Trophoblast cell (in vitro differentiated cells and primary cell): Measurements from ENCODE around the gene DHX35.

Source experiments
- DNase-seq, 2 donors: peaks; one replicate each; pipeline ENCODE4 v3.0.0-alpha.2; 2016
- H2AFZ ChIP-seq: 2 replicates; pipeline ENCODE4 v1.6.1; 2013; ENCODE audit warnings: low read length, moderate library complexity, mild to moderate bottlenecking; ENCODE audit not compliant: insufficient read depth, poor library complexity
- H2AK5ac ChIP-seq: 2 replicates; pipeline ENCODE4 v1.6.1; 2013; ENCODE audit warnings: mild to moderate bottlenecking, low read length
- H2BK120ac ChIP-seq: 2 replicates; pipeline ENCODE4 v1.6.1; 2013; ENCODE audit warnings: low read length, mild to moderate bottlenecking, moderate library complexity; ENCODE audit not compliant: insufficient read depth, poor library complexity
- H2BK12ac ChIP-seq: 2 replicates; pipeline ENCODE4 v1.6.1; 2013; ENCODE audit warnings: mild to moderate bottlenecking, low read length, moderate library complexity
- H2BK5ac ChIP-seq: 2 replicates; pipeline ENCODE4 v1.6.1; 2013; ENCODE audit warnings: low read length, low read depth, moderate library complexity, mild to moderate bottlenecking; ENCODE audit not compliant: poor library complexity
- H3K14ac ChIP-seq: 2 replicates; pipeline ENCODE4 v1.6.1; 2013; ENCODE audit warnings: mild to moderate bottlenecking, low read length
- H3K18ac ChIP-seq: 2 replicates; pipeline ENCODE4 v1.6.1; 2013; ENCODE audit warnings: mild to moderate bottlenecking, low read length
- H3K23ac ChIP-seq: 2 replicates; pipeline ENCODE4 v1.6.1; 2013; ENCODE audit warnings: low read length
- H3K27ac ChIP-seq: 2 replicates; pipeline ENCODE4 v1.5.1; 2013; ENCODE audit warnings: low read depth, mild to moderate bottlenecking, inconsistent platforms, low read length, moderate library complexity
- H3K27me3 ChIP-seq: 2 replicates; pipeline ENCODE4 v1.6.1; 2013; ENCODE audit warnings: inconsistent platforms, mild to moderate bottlenecking, low read length, moderate library complexity; ENCODE audit not compliant: insufficient read depth
- H3K36me3 ChIP-seq, 2 experiments: 1 replicate in 1 of 2; 2 replicates in 1 of 2; pipeline ENCODE4 v1.6.1; 2013; ENCODE audit warnings: low read length in 2 of 2, mild to moderate bottlenecking in 2 of 2, moderate library complexity in 1 of 2; ENCODE audit not compliant: insufficient read depth in 2 of 2, control insufficient read depth in 1 of 2
- H3K4ac ChIP-seq: 2 replicates; pipeline ENCODE4 v1.6.1; 2013; ENCODE audit warnings: low read depth, mild to moderate bottlenecking, low read length, moderate library complexity
- H3K4me1 ChIP-seq, 2 experiments: 1 replicate in 1 of 2; 2 replicates in 1 of 2; pipeline ENCODE4 v1.6.1; 2013; ENCODE audit warnings: low read length in 2 of 2, mild to moderate bottlenecking in 2 of 2, moderate library complexity in 1 of 2; ENCODE audit not compliant: insufficient read depth in 2 of 2, control insufficient read depth in 1 of 2
- H3K4me2 ChIP-seq: 2 replicates; pipeline ENCODE4 v1.6.1; 2013; ENCODE audit warnings: inconsistent platforms, mild to moderate bottlenecking, low read length, moderate library complexity
- H3K4me3 ChIP-seq: 2 replicates; pipeline ENCODE4 v1.5.1; 2013; ENCODE audit warnings: mild to moderate bottlenecking, low read depth, low read length, inconsistent platforms
- H3K79me1 ChIP-seq: one replicate; pipeline ENCODE4 v1.6.1; 2013; ENCODE audit warnings: low read length
- H3K79me2 ChIP-seq: 2 replicates; pipeline ENCODE4 v1.6.1; 2013; ENCODE audit warnings: low read length, mild to moderate bottlenecking; ENCODE audit not compliant: control insufficient read depth, insufficient read depth, poor library complexity
- H3K9ac ChIP-seq: 2 replicates; pipeline ENCODE4 v1.6.1; 2013; ENCODE audit warnings: mild to moderate bottlenecking, low read length
- H3K9me3 ChIP-seq: 2 replicates; pipeline ENCODE4 v1.6.1; 2013; ENCODE audit warnings: low read depth, mild to moderate bottlenecking, control low read depth, inconsistent platforms, low read length; ENCODE audit not compliant: insufficient read depth
- H4K12ac ChIP-seq: 2 replicates; pipeline ENCODE4 v1.6.1; 2013; ENCODE audit warnings: low read depth, mild to moderate bottlenecking, low read length, moderate library complexity
- H4K8ac ChIP-seq: 2 replicates; pipeline ENCODE4 v1.6.1; 2013; ENCODE audit warnings: low read depth, mild to moderate bottlenecking, low read length, moderate library complexity
- H4K91ac ChIP-seq: one replicate; pipeline ENCODE4 v1.6.1; 2013; ENCODE audit warnings: low read depth, mild to moderate bottlenecking, low read length, moderate library complexity
- WGBS: extraction: QIAGEN DNeasy Blood & Tissue Kit; methylation state at CpG from one replicate; pipeline ENCODE4 v1.1.7; 2013; ENCODE audit warnings: missing lambda C conversion rate; ENCODE audit not compliant: insufficient read length, insufficient coverage; ENCODE audit errors: extremely low coverage; 5-methylcytosine and 5-hydroxymethylcytosine counted together

Gene DHX35

GRCh38 chr20:39057143-39057542 is 95.0 kb downstream of the DHX35 start:
- WGBS, result no CpG with 5 or more reads among the region's 7 CpGs
- Histone ChIP-seq H3K27ac (no peak overlapping the region), H3K27me3 (no peaks in the 10 kb centered on the region), H3K4me3 (no peak overlapping the region), H3K36me3 (no peaks in the 10 kb centered on the region), H4K12ac (no peak overlapping the region), H3K79me1 (no peaks in the 10 kb centered on the region), H3K9ac (no peak overlapping the region), H2BK120ac (no peak overlapping the region), H3K4ac (no peak overlapping the region), H2AFZ (no peak overlapping the region), H3K14ac (no peak overlapping the region), H4K8ac (no peak overlapping the region), H3K23ac (no peak overlapping the region), H3K4me1 (no peaks in the 10 kb centered on the region), H2AK5ac (no peak overlapping the region), H3K18ac (no peak overlapping the region), H2BK12ac (no peak overlapping the region), H4K91ac (no peak overlapping the region), H3K9me3 (peaks cover 2% of the 10 kb centered on the region), H3K4me2 (no peak overlapping the region), H2BK5ac (no peak overlapping the region), H3K79me2 (no peaks in the 10 kb centered on the region)
- DNase-seq, result no peak

DNA sequence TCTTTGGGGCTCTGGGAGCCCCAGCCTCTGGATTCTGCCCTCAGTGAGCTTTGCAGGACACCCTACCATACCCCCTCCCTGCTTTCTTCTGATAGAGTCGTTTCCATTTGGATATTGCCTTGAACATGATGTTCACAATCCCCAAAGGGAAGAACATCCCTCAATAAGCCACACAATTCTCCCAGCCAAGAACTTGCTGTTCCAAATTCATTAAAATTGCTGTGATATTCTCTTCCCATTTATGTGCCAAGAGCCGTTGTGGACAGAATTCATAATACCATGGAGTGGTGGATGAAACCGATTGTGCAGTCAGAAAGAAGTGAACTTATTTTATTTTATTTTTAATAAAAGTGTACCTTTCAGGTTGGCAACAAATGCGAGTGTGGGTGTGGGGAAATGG is 95.8 kb downstream of the DHX35 start:
- Histone ChIP-seq H4K91ac (no peak overlapping the region), H3K9ac (no peak overlapping the region), H3K18ac (no peak overlapping the region), H2BK120ac (no peak overlapping the region), H2AFZ (no peak overlapping the region), H3K79me2 (no peaks in the 10 kb centered on the region), H3K23ac (no peak overlapping the region), H3K79me1 (no peaks in the 10 kb centered on the region), H2AK5ac (no peak overlapping the region), H3K4me3 (no peak overlapping the region), H2BK5ac (no peak overlapping the region), H3K4me2 (no peak overlapping the region), H3K36me3 (no peaks in the 10 kb centered on the region), H4K12ac (no peak overlapping the region), H3K4me1 (no peaks in the 10 kb centered on the region), H4K8ac (no peak overlapping the region), H2BK12ac (no peak overlapping the region), H3K27ac (no peak overlapping the region), H3K14ac (no peak overlapping the region), H3K9me3 (peaks cover 2% of the 10 kb centered on the region), H3K4ac (no peak overlapping the region), H3K27me3 (no peaks in the 10 kb centered on the region)
- no CpG with 5 or more reads among the region's 4 CpGs for WGBS
- DNase-seq, result no peak

DNA sequence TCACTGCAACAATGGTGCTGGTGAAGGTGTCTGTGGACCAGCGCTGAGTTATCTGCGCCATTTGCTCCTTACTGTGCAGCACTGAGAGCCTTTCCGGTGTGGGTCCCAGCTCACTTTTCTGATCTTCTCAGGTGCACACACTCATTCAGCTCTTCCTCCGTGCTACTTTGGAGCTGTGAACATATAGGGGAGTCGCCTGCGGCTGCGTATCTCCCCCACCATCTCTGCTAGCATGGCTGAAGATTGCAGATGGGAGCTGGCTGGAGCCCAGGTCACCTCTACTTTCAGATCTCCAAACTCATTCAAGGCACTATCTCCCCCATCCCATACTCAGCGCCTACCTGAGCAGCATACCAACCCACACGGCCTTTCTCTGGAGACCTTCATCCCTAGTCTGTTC is 96.9 kb downstream of the DHX35 start:
- Histone ChIP-seq H4K91ac (no peak overlapping the region), H3K79me2 (no peaks in the 10 kb centered on the region), H3K79me1 (no peaks in the 10 kb centered on the region)

GRCh38 chr20:39066471-39067242 is 104.5 kb downstream of the DHX35 start:
- Histone ChIP-seq H2BK120ac (no peak overlapping the region), H3K4me2 (no peak overlapping the region)
- no peak for DNase-seq

More for the DNA sequence above, 96.9 kb downstream of the DHX35 start:
- H3K36me3 ChIP-seq, result no peaks in the 10 kb centered on the region
- H3K4ac ChIP-seq, result no peak overlapping the region
- H3K9me3 ChIP-seq, result peaks cover 2% of the 10 kb centered on the region
- no peak overlapping the region for H3K23ac ChIP-seq
- no peak overlapping the region for H2AK5ac ChIP-seq
- no peak overlapping the region for H3K14ac ChIP-seq
- no peak for DNase-seq
- H3K4me3 ChIP-seq, result no peak overlapping the region
- H4K8ac ChIP-seq, result no peak overlapping the region
- no peak overlapping the region for H2BK120ac ChIP-seq
- no peak overlapping the region for H3K9ac ChIP-seq
- no peaks in the 10 kb centered on the region for H3K27me3 ChIP-seq
- H3K18ac ChIP-seq, result no peak overlapping the region
- no peaks in the 10 kb centered on the region for H3K4me1 ChIP-seq
- no peak overlapping the region for H2BK5ac ChIP-seq
- no peak overlapping the region for H3K4me2 ChIP-seq
- H4K12ac ChIP-seq, result no peak overlapping the region
- no peak overlapping the region for H2BK12ac ChIP-seq
- no CpG with 5 or more reads among the region's 9 CpGs for WGBS
- no peak overlapping the region for H3K27ac ChIP-seq
- no peak overlapping the region for H2AFZ ChIP-seq

More at GRCh38 chr20:39066471-39067242, 104.5 kb downstream of the DHX35 start:
- H3K27ac ChIP-seq, result no peak overlapping the region
- no peak overlapping the region for H3K4ac ChIP-seq
- no peaks in the 10 kb centered on the region for H3K27me3 ChIP-seq
- no peak overlapping the region for H2BK12ac ChIP-seq
- no peaks in the 10 kb centered on the region for H3K79me2 ChIP-seq
- H3K18ac ChIP-seq, result no peak overlapping the region
- no peaks in the 10 kb centered on the region for H3K4me1 ChIP-seq
- no peak overlapping the region for H2AK5ac ChIP-seq
- no peak overlapping the region for H4K12ac ChIP-seq
- no peak overlapping the region for H2AFZ ChIP-seq
- H3K4me3 ChIP-seq, result no peak overlapping the region
- peaks cover 10% of the 10 kb centered on the region for H3K9me3 ChIP-seq
- WGBS, result no CpG with 5 or more reads among the region's 14 CpGs
- H4K8ac ChIP-seq, result no peak overlapping the region
- peak overlapping the region; percentile 42 for H3K9ac ChIP-seq
- no peak overlapping the region for H2BK5ac ChIP-seq
- no peak overlapping the region for H4K91ac ChIP-seq
- no peak overlapping the region for H3K14ac ChIP-seq
- H3K23ac ChIP-seq, result no peak overlapping the region
- no peaks in the 10 kb centered on the region for H3K36me3 ChIP-seq
- H3K79me1 ChIP-seq, result no peaks in the 10 kb centered on the region
